Calu3 (cell line): Measurements from ENCODE around the gene SYNGR4. TPM values are rescaled to one million over a fixed set of nuclear protein-coding genes. Genes with fewer than 3 reads are reported as not detected.

Experiments used
- BruUV-seq: library from RNA; stranded (reverse); fragments of 400-500 nt; replicated peaks from 2 replicates; lab custom pipeline; 2021; lab: Mats Ljungman, UMichigan
- CTCF ChIA-PET: fragments of 300-600 bp; sonication (Branson Sonifier 250); formaldehyde crosslinking; loops from one replicate; lab custom pipeline; 2022; ENCODE audit warnings: antibody characterized with exemption; lab: Charles Lee
- DNase-seq: peaks from one replicate; pipeline ENCODE4 v3.0.0; 2022
- H3K27ac Mint-ChIP-seq: one replicate; pipeline ENCODE4 v1.8.0; 2022; ENCODE audit warnings: mixed read lengths; ENCODE audit not compliant: unreplicated experiment
- H3K27me3 Mint-ChIP-seq: one replicate; pipeline ENCODE4 v1.8.0; 2022; ENCODE audit warnings: mixed read lengths; ENCODE audit not compliant: unreplicated experiment
- H3K36me3 Mint-ChIP-seq: one replicate; pipeline ENCODE4 v1.8.0; 2022; ENCODE audit warnings: mild to moderate bottlenecking, moderate library complexity, mixed read lengths; ENCODE audit not compliant: insufficient read depth, unreplicated experiment
- H3K4me1 Mint-ChIP-seq: one replicate; pipeline ENCODE4 v1.8.0; 2022; ENCODE audit warnings: mild to moderate bottlenecking, low read depth, mixed read lengths; ENCODE audit not compliant: unreplicated experiment
- H3K4me3 Mint-ChIP-seq: one replicate; pipeline ENCODE4 v1.8.0; 2022; ENCODE audit warnings: mild to moderate bottlenecking, low read depth, moderate library complexity, mixed read lengths; ENCODE audit not compliant: unreplicated experiment
- H3K9me3 Mint-ChIP-seq: one replicate; pipeline ENCODE4 v1.8.0; 2022; ENCODE audit warnings: low read depth, mixed read lengths; ENCODE audit not compliant: unreplicated experiment
- CTCF ChIP-seq: fragments of 200-600 bp; IDR thresholded peaks from one replicate; pipeline ENCODE4 v1.8.0; 2022; ENCODE audit warnings: antibody characterized with exemption; ENCODE audit not compliant: unreplicated experiment
- intact Hi-C: fragments of 100-400 bp; cut with micrococcal nuclease; formaldehyde crosslinking; loops from one replicate; pipeline ENCODE4 v1.10.0; 2022; ENCODE audit not compliant: unreplicated experiment
- total RNA-seq: library from RNA; stranded (reverse); gene quantifications from 2 replicates; pipeline ENCODE4 v1.2.3, GENCODE V29; 2022

The SYNGR4 gene
- total RNA-seq, 1 experiment from 2014 or later, result not detected

DNA sequence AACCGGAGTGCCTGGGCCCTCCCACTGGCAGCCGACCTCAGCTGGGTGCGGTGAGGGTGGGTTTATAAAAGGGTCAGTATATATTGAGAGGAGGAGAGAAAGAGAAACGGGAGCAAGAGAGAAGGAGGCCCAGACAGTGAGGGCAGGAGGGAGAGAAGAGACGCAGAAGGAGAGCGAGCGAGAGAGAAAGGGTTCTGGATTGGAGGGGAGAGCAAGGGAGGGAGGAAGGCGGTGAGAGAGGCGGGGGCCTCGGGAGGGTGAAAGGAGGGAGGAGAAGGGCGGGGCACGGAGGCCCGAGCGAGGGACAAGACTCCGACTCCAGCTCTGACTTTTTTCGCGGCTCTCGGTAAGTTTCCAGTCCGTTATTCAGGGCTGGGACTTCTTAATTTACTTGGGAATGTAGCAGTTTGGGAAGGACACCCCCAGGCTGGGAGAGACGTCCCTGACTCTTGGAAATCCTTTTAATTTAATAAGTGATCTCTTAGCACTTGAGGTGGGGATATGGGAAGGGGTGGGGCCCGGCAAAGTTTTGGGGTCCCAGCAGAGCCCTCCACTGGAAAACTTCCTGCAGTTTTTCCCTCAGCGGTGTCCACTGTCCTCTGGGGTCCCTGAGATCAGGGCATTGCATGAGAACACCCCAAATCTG is 38.8 kb upstream of the SYNGR4 start, which contains the start of gene EMP3:
EMP3 (plus strand) TSS at position 288 of the 646 bp plus-strand sequence. CDS start 1,293 bp downstream, outside the sequence.
- BruUV-seq, result TSS peak; percentile 29
- no peak for TF ChIP-seq CTCF
- DNase-seq, result peak; percentile 72
- CTCF ChIA-PET, result interaction anchor here (0.5 to 0.7 kb wide), 2 partner anchors 9 to 38 kb away, joined by 3 read pairs; no protein-coding TSS in a partner anchor
- intact Hi-C loops, result no loop called here
- Mint-ChIP-seq H3K4me1 (peaks cover 62% of the 10 kb centered on the region), H3K9me3 (no peaks in the 10 kb centered on the region), H3K4me3 (peak within 1 kb of the TSS; percentile 59), H3K36me3 (peaks cover 70% of the 10 kb centered on the region), H3K27me3 (no peaks in the 10 kb centered on the region), H3K27ac (peak within 1 kb of the TSS; percentile 86)

DNA sequence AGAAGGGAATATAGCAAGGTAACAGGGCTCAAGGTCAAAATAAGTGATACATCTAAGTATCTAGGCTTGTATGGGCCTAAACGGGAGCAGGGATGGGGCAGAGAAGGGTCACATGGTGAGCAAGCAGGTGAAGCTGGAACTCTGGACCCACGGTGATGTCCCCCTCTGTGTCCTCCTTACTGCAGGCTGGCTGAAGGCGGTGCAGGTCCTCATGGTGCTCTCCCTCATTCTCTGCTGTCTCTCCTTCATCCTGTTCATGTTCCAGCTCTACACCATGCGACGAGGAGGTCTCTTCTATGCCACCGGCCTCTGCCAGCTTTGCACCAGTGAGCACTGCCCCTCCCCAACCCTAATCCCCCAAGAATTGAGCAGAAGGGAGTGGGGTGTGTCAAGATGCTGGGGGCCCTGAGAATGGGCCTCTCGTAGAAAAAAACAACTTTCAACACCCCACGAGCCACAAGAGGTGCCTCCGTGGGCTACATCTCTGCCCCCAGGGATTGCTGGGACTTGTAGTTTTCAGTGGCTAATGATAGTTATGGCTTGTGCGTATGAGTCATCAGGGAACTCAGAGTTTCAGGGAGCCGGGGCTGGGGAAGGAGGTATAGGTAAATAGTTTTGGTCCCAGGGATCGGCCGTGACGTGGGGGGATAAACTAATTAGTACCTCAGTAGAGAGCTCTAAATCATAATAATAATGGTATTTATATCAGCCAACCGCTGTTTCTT is 34.8 kb upstream of the SYNGR4 start:
- Mint-ChIP-seq H3K4me1 (peaks cover 67% of the 10 kb centered on the region), H3K9me3 (no peaks in the 10 kb centered on the region), H3K27me3 (no peaks in the 10 kb centered on the region), H3K36me3 (peaks cover 72% of the 10 kb centered on the region), H3K4me3 (peak overlapping the region; percentile 80), H3K27ac (peak overlapping the region; percentile 76)
- BruUV-seq, result no TSS peak
- intact Hi-C loops, result no loop called here
- peak; percentile 60 for DNase-seq
- TF ChIP-seq CTCF, result no peak
- CTCF ChIA-PET, result interaction anchor here (1.6 to 2.1 kb wide), 2 partner anchors 8 to 9 kb away, joined by 3 to 7 read pairs; no protein-coding TSS in a partner anchor

DNA sequence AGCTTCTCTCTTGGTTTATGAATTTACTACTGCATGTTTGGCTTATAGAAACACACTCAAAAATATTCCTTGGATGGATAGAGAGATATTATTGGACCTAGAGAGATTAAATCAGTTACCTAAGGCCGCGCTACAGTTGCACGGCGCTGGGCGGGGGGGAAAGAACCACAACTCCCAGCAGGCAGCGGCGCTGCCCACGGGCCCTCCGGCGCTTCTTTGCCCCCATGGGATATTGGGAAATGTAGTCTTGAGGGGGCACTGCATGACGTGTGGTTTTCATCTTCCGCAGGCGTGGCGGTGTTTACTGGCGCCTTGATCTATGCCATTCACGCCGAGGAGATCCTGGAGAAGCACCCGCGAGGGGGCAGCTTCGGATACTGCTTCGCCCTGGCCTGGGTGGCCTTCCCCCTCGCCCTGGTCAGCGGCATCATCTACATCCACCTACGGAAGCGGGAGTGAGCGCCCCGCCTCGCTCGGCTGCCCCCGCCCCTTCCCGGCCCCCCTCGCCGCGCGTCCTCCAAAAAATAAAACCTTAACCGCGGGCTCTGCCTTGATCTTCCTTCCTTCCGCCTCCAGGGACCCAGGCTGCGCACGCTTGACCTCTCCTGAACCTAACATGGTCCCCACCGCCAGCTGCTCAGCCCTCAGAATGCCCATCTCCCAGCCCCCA is 34.0 kb upstream of the SYNGR4 start:
- DNase-seq, result peak; percentile 91
- Mint-ChIP-seq H3K4me3 (peak overlapping the region; percentile 80), H3K4me1 (peaks cover 67% of the 10 kb centered on the region)

More for the DNA sequence above, 34.0 kb upstream of the SYNGR4 start:
- intact Hi-C loops, result loop anchor here (10.0 kb wide), 1 partner anchor 155 kb away; no protein-coding TSS in a partner anchor
- CTCF ChIA-PET, result interaction anchor here (1.6 to 2.1 kb wide), 2 partner anchors 9 to 10 kb away, joined by 3 to 7 read pairs; no protein-coding TSS in a partner anchor
- Mint-ChIP-seq H3K27ac (peak overlapping the region; percentile 76), H3K36me3 (peaks cover 71% of the 10 kb centered on the region), H3K27me3 (no peaks in the 10 kb centered on the region), H3K9me3 (no peaks in the 10 kb centered on the region)
- TF ChIP-seq CTCF, result no peak
- BruUV-seq, result no TSS peak
